Activated CD4-positive, alpha-beta T cell treated with anti-CD3 and anti-CD28 coated beads for 36 hours (primary cell): ENCODE measurements around the gene RHBDD1. TPM values are rescaled to one million over a fixed set of nuclear protein-coding genes. Genes with fewer than 3 reads are reported as not detected.
"Not testable (repeated sequence)": the region's sequence is repeated elsewhere in the genome, so short reads cannot be mapped to it uniquely, and the experiment has no call there.

ENCODE experiments used
- ATAC-seq: fragments of 200-7000 bp; cut with Tn5 transposase; one replicate; pipeline ENCODE4 v1.10.0; 2021; ENCODE audit warnings: mild to moderate bottlenecking, moderate library complexity
- CTCF ChIA-PET: fragments of 350-600 bp; sonication (Branson Sonifier 250); formaldehyde crosslinking; loops from one replicate; lab custom pipeline; 2021; ENCODE audit warnings: antibody characterized with exemption; lab: Charles Lee
- POLR2A ChIA-PET: fragments of 350-600 bp; sonication (Branson Sonifier 250); formaldehyde crosslinking; loops from one replicate; lab custom pipeline; 2021; ENCODE audit warnings: antibody characterized with exemption, inconsistent platforms; lab: Charles Lee
- DNase-seq: peaks from one replicate; pipeline ENCODE4 v3.0.0-alpha.2; 2020
- H3K27ac Mint-ChIP-seq: one replicate; pipeline ENCODE4 v1.8.0; 2021; ENCODE audit warnings: mixed read lengths
- H3K27me3 Mint-ChIP-seq: one replicate; pipeline ENCODE4 v1.8.0; 2021; ENCODE audit warnings: mixed read lengths
- H3K36me3 Mint-ChIP-seq: one replicate; pipeline ENCODE4 v1.8.0; 2021; ENCODE audit warnings: low read depth, mixed read lengths
- H3K4me1 Mint-ChIP-seq: one replicate; pipeline ENCODE4 v1.8.0; 2021; ENCODE audit warnings: mixed read lengths
- H3K4me3 Mint-ChIP-seq: one replicate; pipeline ENCODE4 v1.8.0; 2021; ENCODE audit warnings: mild to moderate bottlenecking, moderate library complexity, mixed read lengths
- H3K9me3 Mint-ChIP-seq: one replicate; pipeline ENCODE4 v1.8.0; 2021; ENCODE audit warnings: low read depth, mixed read lengths
- intact Hi-C, 2 experiments: fragments of 100-400 bp; cut with DNase I in 1 of 2; cut with micrococcal nuclease in 1 of 2; formaldehyde crosslinking; loops; one replicate each; pipeline versions ENCODE4 v1.14.2 to v1.15.1; 2022 to 2024; cut with DNase I, micrococcal nuclease
- total RNA-seq, 2 experiments: library from RNA; stranded (reverse); gene quantifications; one replicate each; pipeline ENCODE4 v1.2.3, GENCODE V29; 2021

The RHBDD1 gene
- total RNA-seq, 2 experiments from 2014 or later = 38.1 to 49.0 TPM

GRCh38 chr2:226831266-226831665 is 4.6 kb upstream of the RHBDD1 start:
- Mint-ChIP-seq H3K27me3 (no peaks in the 10 kb centered on the region), H3K36me3 (peaks cover 31% of the 10 kb centered on the region), H3K4me3 (no peak overlapping the region), H3K9me3 (no peaks in the 10 kb centered on the region), H3K4me1 (peaks cover 33% of the 10 kb centered on the region), H3K27ac (no peak overlapping the region)
- CTCF ChIA-PET = no interaction called here
- POLR2A ChIA-PET = interaction anchor here (0.6 kb wide), 1 partner anchor 31 kb away, joined by 6 read pairs; no protein-coding TSS in a partner anchor
- DNase-seq (no peak), ATAC-seq (no peak)
- intact Hi-C loops = loop anchor here (10.0 kb wide), 3 partner anchors 154 to 1886 kb away; no protein-coding TSS in a partner anchor

GRCh38 chr2:226832061-226832460 is 3.8 kb upstream of the RHBDD1 start:
- no peak for ATAC-seq
- Mint-ChIP-seq H3K36me3 (peaks cover 31% of the 10 kb centered on the region), H3K27me3 (no peaks in the 10 kb centered on the region), H3K4me3 (no peak overlapping the region), H3K4me1 (peaks cover 36% of the 10 kb centered on the region), H3K27ac (no peak overlapping the region), H3K9me3 (no peaks in the 10 kb centered on the region)
- DNase-seq = no peak
- intact Hi-C loops = loop anchor here (10.0 kb wide), 3 partner anchors 153 to 1887 kb away; no protein-coding TSS in a partner anchor
- ChIA-PET CTCF (interaction anchor here (0.5 kb wide), 1 partner anchor 145 kb away, joined by 4 read pairs; no protein-coding TSS in a partner anchor), POLR2A (interaction anchor here (0.6 kb wide), 1 partner anchor 30 kb away, joined by 6 read pairs; no protein-coding TSS in a partner anchor)

GRCh38 chr2:226834880-226835279 is 974 bp upstream of the RHBDD1 start:
- H3K9me3 Mint-ChIP-seq, ATAC-seq, H3K27me3 Mint-ChIP-seq: not testable (repeated sequence)
- ChIA-PET POLR2A (interaction anchor here (0.7 to 3.0 kb wide), 4 partner anchors 35 to 237 kb away, joined by 3 to 13 read pairs (median 8); partner anchors contain the start of gene IRS1), CTCF (interaction anchor here (1.0 to 1.5 kb wide), 3 partner anchors 33 to 46 kb away, joined by 3 to 5 read pairs (median 4); no protein-coding TSS in a partner anchor)
- intact Hi-C loops = loop anchor here (2.0 to 10.0 kb wide), 9 partner anchors 34 to 1893 kb away; partner anchors contain the start of gene DOCK10 (in 1 of the 2)
- Mint-ChIP-seq H3K27ac (peak overlapping the region; percentile 95), H3K36me3 (peaks cover 51% of the 10 kb centered on the region), H3K4me1 (peaks cover 50% of the 10 kb centered on the region), H3K4me3 (peak overlapping the region; percentile 88)
- peak; percentile 6 for DNase-seq

- Mint-ChIP-seq H3K4me1 (peaks cover 52% of the 10 kb centered on the region), H3K27me3 (no peaks in the 10 kb centered on the region), H3K36me3 (peaks cover 55% of the 10 kb centered on the region), H3K4me3 (peak overlapping the region; percentile 88), H3K27ac (peak overlapping the region; percentile 95), H3K9me3 (no peaks in the 10 kb centered on the region)
- DNase-seq (peak; percentile 58), ATAC-seq (peak; percentile 8)
- CTCF ChIA-PET = interaction anchor here (0.7 to 1.5 kb wide), 4 partner anchors 33 to 944 kb away, joined by 3 to 5 read pairs (median 4); no protein-coding TSS in a partner anchor
- POLR2A ChIA-PET = interaction anchor here (0.7 to 3.0 kb wide), 5 partner anchors 36 to 237 kb away, joined by 3 to 13 read pairs (median 4); partner anchors contain the start of gene IRS1
- intact Hi-C loops = loop anchor here (2.0 to 10.0 kb wide), 9 partner anchors 35 to 1893 kb away; partner anchors contain the start of gene DOCK10 (in 1 of the 2)
Observed at GRCh38 chr2:226835420-226835795, 446 bp upstream of the RHBDD1 start.

GRCh38 chr2:226836548-226836885 is 663 bp downstream of the RHBDD1 start:
- ChIA-PET CTCF (interaction anchor here (0.7 kb wide), 1 partner anchor 34 kb away, joined by 3 read pairs; no protein-coding TSS in a partner anchor), POLR2A (interaction anchor here (3.0 kb wide), 1 partner anchor 37 kb away, joined by 13 read pairs; no protein-coding TSS in a partner anchor)
- Mint-ChIP-seq H3K27ac (peak overlapping the region; percentile 95), H3K9me3 (no peaks in the 10 kb centered on the region), H3K4me1 (peaks cover 56% of the 10 kb centered on the region), H3K36me3 (peaks cover 56% of the 10 kb centered on the region), H3K4me3 (peak overlapping the region; percentile 88), H3K27me3 (no peaks in the 10 kb centered on the region)
- ATAC-seq (peak; percentile 26), DNase-seq (no peak)
- intact Hi-C loops = loop anchor here (1.0 to 10.0 kb wide), 13 partner anchors 35 to 1894 kb away; partner anchors contain the start of genes DOCK10 (in 1 of the 2) and MFF (in 1 of the 2)

GRCh38 chr2:226837334-226837733 is 1.5 kb downstream of the RHBDD1 start:
- intact Hi-C loops = loop anchor here (2.0 to 10.0 kb wide), 9 partner anchors 47 to 1895 kb away; partner anchors contain the start of gene DOCK10 (in 1 of the 2)
- Mint-ChIP-seq H3K9me3 (no peaks in the 10 kb centered on the region), H3K4me1 (peaks cover 59% of the 10 kb centered on the region), H3K4me3 (peak overlapping the region; percentile 88), H3K36me3 (peaks cover 59% of the 10 kb centered on the region), H3K27me3 (no peaks in the 10 kb centered on the region), H3K27ac (peak overlapping the region; percentile 95)
- ATAC-seq = no peak
- peak; percentile 7 for DNase-seq
- ChIA-PET CTCF (no interaction called here), POLR2A (no interaction called here)

GRCh38 chr2:226837787-226838603 is 2.1 kb downstream of the RHBDD1 start:
- DNase-seq = no peak
- CTCF ChIA-PET = interaction anchor here (0.6 to 1.3 kb wide), 2 partner anchors 86 to 148 kb away, joined by 3 to 4 read pairs; no protein-coding TSS in a partner anchor
- H3K4me1 Mint-ChIP-seq = peaks cover 62% of the 10 kb centered on the region
- no peaks in the 10 kb centered on the region for H3K9me3 Mint-ChIP-seq
- H3K4me3 Mint-ChIP-seq = peak overlapping the region; percentile 88
- peaks cover 61% of the 10 kb centered on the region for H3K36me3 Mint-ChIP-seq
- peak overlapping the region; percentile 95 for H3K27ac Mint-ChIP-seq
- no peaks in the 10 kb centered on the region for H3K27me3 Mint-ChIP-seq
- intact Hi-C loops = loop anchor here (2.0 to 10.0 kb wide), 9 partner anchors 47 to 1896 kb away; partner anchors contain the start of gene DOCK10 (in 1 of the 2)
- POLR2A ChIA-PET = no interaction called here
- ATAC-seq = no peak

GRCh38 chr2:226838722-226839121 is 2.9 kb downstream of the RHBDD1 start:
- DNase-seq (no peak), ATAC-seq (no peak)
- no peaks in the 10 kb centered on the region for H3K9me3 Mint-ChIP-seq
- intact Hi-C loops = loop anchor here (5.0 to 10.0 kb wide), 8 partner anchors 134 to 1896 kb away; partner anchors contain the start of gene DOCK10 (in 1 of the 2)
- H3K4me3 Mint-ChIP-seq = peak overlapping the region; percentile 88
- ChIA-PET CTCF (interaction anchor here (0.6 to 1.3 kb wide), 4 partner anchors 9 to 147 kb away, joined by 3 to 4 read pairs (median 4); no protein-coding TSS in a partner anchor), POLR2A (no interaction called here)
- H3K4me1 Mint-ChIP-seq = peaks cover 63% of the 10 kb centered on the region
- H3K27ac Mint-ChIP-seq = peak overlapping the region; percentile 95
- peaks cover 63% of the 10 kb centered on the region for H3K36me3 Mint-ChIP-seq
- H3K27me3 Mint-ChIP-seq = no peaks in the 10 kb centered on the region

- Mint-ChIP-seq H3K9me3 (no peaks in the 10 kb centered on the region), H3K36me3 (peaks cover 63% of the 10 kb centered on the region), H3K27ac (peak overlapping the region; percentile 95), H3K4me3 (peak overlapping the region; percentile 88), H3K4me1 (peaks cover 66% of the 10 kb centered on the region), H3K27me3 (no peaks in the 10 kb centered on the region)
- ChIA-PET POLR2A (interaction anchor here (0.6 kb wide), 1 partner anchor 1808 kb away, joined by 4 read pairs; no protein-coding TSS in a partner anchor), CTCF (interaction anchor here (0.6 to 1.3 kb wide), 5 partner anchors 8 to 146 kb away, joined by 3 to 4 read pairs (median 3); no protein-coding TSS in a partner anchor)
- DNase-seq (no peak), ATAC-seq (no peak)
- intact Hi-C loops = loop anchor here (5.0 to 10.0 kb wide), 8 partner anchors 133 to 1897 kb away; partner anchors contain the start of gene DOCK10 (in 1 of the 2)
Observed at GRCh38 chr2:226839161-226839560, 3.3 kb downstream of the RHBDD1 start.

- intact Hi-C loops = loop anchor here (5.0 to 10.0 kb wide), 8 partner anchors 132 to 1898 kb away; partner anchors contain the start of gene DOCK10 (in 1 of the 2)
- H3K4me3 Mint-ChIP-seq = peak overlapping the region; percentile 32
- H3K27me3 Mint-ChIP-seq = no peaks in the 10 kb centered on the region
- POLR2A ChIA-PET = interaction anchor here (0.6 kb wide), 1 partner anchor 1809 kb away, joined by 4 read pairs; no protein-coding TSS in a partner anchor
- no peak for ATAC-seq
- CTCF ChIA-PET = interaction anchor here (0.6 to 1.4 kb wide), 7 partner anchors 7 to 425 kb away, joined by 3 to 4 read pairs (median 3); no protein-coding TSS in a partner anchor
- no peaks in the 10 kb centered on the region for H3K9me3 Mint-ChIP-seq
- peak; percentile 24 for DNase-seq
- H3K4me1 Mint-ChIP-seq = peaks cover 68% of the 10 kb centered on the region
- H3K36me3 Mint-ChIP-seq = peaks cover 63% of the 10 kb centered on the region
- H3K27ac Mint-ChIP-seq = peak overlapping the region; percentile 78
Observed at GRCh38 chr2:226839951-226840350, 4.1 kb downstream of the RHBDD1 start.
